Effector memory CD4-positive, alpha-beta T cell (primary cell): ENCODE measurements around the gene NHLRC2.

Experiments
- DNase-seq, 3 donors: peaks; one replicate each; pipeline ENCODE4 v3.0.0-alpha.2; 2020
- H3K27ac ChIP-seq: 2 replicates; pipeline ENCODE4 v1.7.0; 2013; ENCODE audit warnings: mild to moderate bottlenecking, low read length, moderate library complexity; ENCODE audit not compliant: insufficient read depth, poor library complexity, severe bottlenecking
- H3K27me3 ChIP-seq: replicated peaks from 2 replicates; pipeline ENCODE4 v1.7.0; 2013; ENCODE audit warnings: mild to moderate bottlenecking, low read length; ENCODE audit not compliant: insufficient read depth, control insufficient read depth, poor library complexity, severe bottlenecking
- H3K36me3 ChIP-seq: 2 replicates; pipeline ENCODE4 v1.7.0; 2013; ENCODE audit warnings: mild to moderate bottlenecking, low read length, moderate library complexity; ENCODE audit not compliant: control insufficient read depth, insufficient read depth
- H3K4me1 ChIP-seq: 2 replicates; pipeline ENCODE4 v1.7.0; 2013; ENCODE audit warnings: low read length, mild to moderate bottlenecking; ENCODE audit not compliant: control insufficient read depth, insufficient read depth, poor library complexity, severe bottlenecking
- H3K4me3 ChIP-seq: 2 replicates; pipeline ENCODE4 v1.7.0; 2013; ENCODE audit warnings: low read length, low read depth, mild to moderate bottlenecking; ENCODE audit not compliant: insufficient read depth, poor library complexity, severe bottlenecking
- H3K9me3 ChIP-seq: 2 replicates; pipeline ENCODE4 v1.7.0; 2013; ENCODE audit warnings: mild to moderate bottlenecking, low read length, moderate library complexity; ENCODE audit not compliant: control insufficient read depth

The NHLRC2 gene

DNA sequence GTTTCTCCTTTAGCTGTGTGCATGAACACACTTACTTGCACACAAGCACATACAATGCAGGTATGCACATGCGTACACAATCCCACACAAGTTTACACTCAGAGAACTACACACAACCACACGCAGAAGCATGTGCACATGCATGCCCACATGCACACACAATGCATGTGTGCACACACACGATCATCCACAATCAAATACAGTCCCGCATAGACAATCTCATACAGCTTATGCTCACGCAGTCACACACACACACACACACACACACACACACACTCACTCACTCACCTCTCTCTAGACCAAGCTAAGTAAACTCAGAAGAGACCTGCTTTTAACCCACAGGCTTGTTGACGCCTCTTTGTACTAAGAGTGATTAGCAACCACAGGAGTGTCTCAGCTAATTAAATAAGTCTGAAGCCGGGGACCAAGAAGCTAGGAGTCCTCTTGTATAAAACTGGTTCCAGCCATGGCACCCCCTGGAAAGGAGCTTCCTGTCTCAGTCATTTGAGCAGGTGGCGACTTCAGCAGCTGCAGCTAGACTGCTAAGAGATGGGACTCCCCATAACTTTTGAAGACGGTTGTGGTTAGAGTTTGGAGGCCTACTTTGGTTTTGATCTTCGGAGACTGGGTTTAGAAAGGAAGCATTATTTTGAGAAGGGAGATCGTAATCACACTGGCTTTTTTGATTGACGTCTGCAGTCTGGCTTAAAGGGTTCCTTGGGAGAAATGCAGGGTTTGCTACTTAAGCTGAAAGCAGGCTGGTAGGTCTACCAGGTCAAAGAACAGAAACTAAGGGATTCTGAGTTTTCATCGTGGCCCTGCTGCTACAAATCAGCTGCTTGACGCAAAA is 106.9 kb downstream of the NHLRC2 start:
- no peaks in the 10 kb centered on the region for H3K36me3 ChIP-seq
- DNase-seq, result peak; percentile 65 to 74 (median 67)
- peak overlapping the region; percentile 42 for H3K27ac ChIP-seq
- peaks cover 22% of the 10 kb centered on the region for H3K4me1 ChIP-seq
- peak overlapping the region; percentile 32 for H3K4me3 ChIP-seq
- no peaks in the 10 kb centered on the region for H3K9me3 ChIP-seq
- no peaks in the 10 kb centered on the region for H3K27me3 ChIP-seq

DNA sequence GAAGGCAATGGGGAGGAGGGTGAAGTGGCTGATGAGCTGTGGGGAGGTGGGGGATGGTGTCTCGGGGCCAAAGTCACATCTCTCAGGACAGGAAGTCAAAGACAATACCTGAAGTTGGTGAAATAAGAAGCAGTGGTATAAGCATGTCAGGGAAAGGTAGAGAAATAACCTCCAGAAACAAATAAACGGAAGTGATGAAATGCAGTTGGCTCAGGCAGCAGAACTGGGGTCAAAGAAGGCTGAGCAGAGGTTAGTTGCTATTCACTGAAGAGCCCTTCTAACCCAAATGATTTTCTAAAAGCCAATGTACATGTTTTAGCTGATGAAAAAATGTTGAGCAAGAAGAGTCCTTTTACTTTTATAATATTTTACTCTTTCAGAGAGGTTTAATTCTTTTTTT is 110.6 kb downstream of the NHLRC2 start:
- DNase-seq, result no peak
- H3K36me3 ChIP-seq, result no peaks in the 10 kb centered on the region
- peaks cover 12% of the 10 kb centered on the region for H3K4me1 ChIP-seq
- H3K4me3 ChIP-seq, result no peak overlapping the region
- H3K27ac ChIP-seq, result no peak overlapping the region
- no peaks in the 10 kb centered on the region for H3K27me3 ChIP-seq
- no peaks in the 10 kb centered on the region for H3K9me3 ChIP-seq

- Histone ChIP-seq H3K4me3 (no peak overlapping the region), H3K4me1 (peaks cover 6% of the 10 kb centered on the region), H3K9me3 (no peaks in the 10 kb centered on the region), H3K36me3 (no peaks in the 10 kb centered on the region), H3K27me3 (no peaks in the 10 kb centered on the region), H3K27ac (no peak overlapping the region)
- DNase-seq, result no peak
These were observed 111.2 kb downstream of the NHLRC2 start for GRCh38 chr10:113965683-113966082.
